Measurements from ENCODE around the gene MRPL3. TPM values are rescaled to one million over a fixed set of nuclear protein-coding genes. Genes with fewer than 3 reads are reported as not detected.
A peak's percentile ranks its signal among the peaks of the same experiment; 100 is the strongest.

The MRPL3 gene
- polyA plus RNA-seq, 3 donors: 20.9 to 66.3 (median 62.9) TPM

- Histone ChIP-seq H2AFZ (ENCODE audit: insufficient read depth, low read depth, low read length, poor library complexity, severe bottlenecking) (no peak overlapping the region), H3K27ac (ENCODE audit: low read depth in 1 of 2, low read length in 2 of 2) (no peak overlapping the region), H3K9me3 (replicated peaks in 1 of 2; ENCODE audit: control insufficient read depth in 1 of 2, insufficient read depth in 1 of 2, low read length in 2 of 2) (no peaks in the 10 kb centered on the region), H3K79me2 (ENCODE audit: insufficient read depth, low read length) (no peaks in the 10 kb centered on the region), H3K27me3 (ENCODE audit: control insufficient read depth in 2 of 2, insufficient read depth in 2 of 2, low read length in 2 of 2) (no peaks in the 10 kb centered on the region), H3K4me1 (ENCODE audit: control insufficient read depth in 1 of 2, insufficient read depth in 2 of 2, low read length in 2 of 2) (no peaks in the 10 kb centered on the region), H3K36me3 (replicated peaks in 1 of 2; ENCODE audit: control insufficient read depth in 1 of 2, insufficient read depth in 2 of 2, low read length in 2 of 2) (no peaks in the 10 kb centered on the region), H4K20me1 (ENCODE audit: insufficient read depth, low read length) (no peaks in the 10 kb centered on the region), H3K9ac (ENCODE audit: insufficient read depth, low read length, poor library complexity, severe bottlenecking) (no peak overlapping the region), H3K4me3 (replicated peaks in 1 of 3; ENCODE audit: low read depth in 2 of 3, low read length in 3 of 3) (no peak overlapping the region), H3K4me2 (replicated peaks; ENCODE audit: extremely low read depth, low read length, poor library complexity, severe bottlenecking) (no peak overlapping the region)
- peak overlapping the region in 1 of 2 donors; percentile 7 for H3K4me3 Mint-ChIP-seq
- no peak overlapping the region for H3K27ac Mint-ChIP-seq
- WGBS (ENCODE audit: insufficient coverage): 100% methylated on average over 1 of the region's 2 CpGs
- TF ChIP-seq, protein P1, sequence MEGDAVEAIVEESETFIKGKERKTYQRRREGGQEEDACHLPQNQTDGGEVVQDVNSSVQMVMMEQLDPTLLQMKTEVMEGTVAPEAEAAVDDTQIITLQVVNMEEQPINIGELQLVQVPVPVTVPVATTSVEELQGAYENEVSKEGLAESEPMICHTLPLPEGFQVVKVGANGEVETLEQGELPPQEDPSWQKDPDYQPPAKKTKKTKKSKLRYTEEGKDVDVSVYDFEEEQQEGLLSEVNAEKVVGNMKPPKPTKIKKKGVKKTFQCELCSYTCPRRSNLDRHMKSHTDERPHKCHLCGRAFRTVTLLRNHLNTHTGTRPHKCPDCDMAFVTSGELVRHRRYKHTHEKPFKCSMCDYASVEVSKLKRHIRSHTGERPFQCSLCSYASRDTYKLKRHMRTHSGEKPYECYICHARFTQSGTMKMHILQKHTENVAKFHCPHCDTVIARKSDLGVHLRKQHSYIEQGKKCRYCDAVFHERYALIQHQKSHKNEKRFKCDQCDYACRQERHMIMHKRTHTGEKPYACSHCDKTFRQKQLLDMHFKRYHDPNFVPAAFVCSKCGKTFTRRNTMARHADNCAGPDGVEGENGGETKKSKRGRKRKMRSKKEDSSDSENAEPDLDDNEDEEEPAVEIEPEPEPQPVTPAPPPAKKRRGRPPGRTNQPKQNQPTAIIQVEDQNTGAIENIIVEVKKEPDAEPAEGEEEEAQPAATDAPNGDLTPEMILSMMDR (IDR thresholded peaks at IDR 0.05): no peak
- H3K27me3 Mint-ChIP-seq (ENCODE audit: low read depth in 3 of 3): peaks cover 4 to 8% (median 4%) of the 10 kb centered on the region in 3 donors
- no peaks in the 10 kb centered on the region for H3K36me3 Mint-ChIP-seq
- no peaks in the 10 kb centered on the region for H3K4me1 Mint-ChIP-seq
- H3K9me3 Mint-ChIP-seq: no peaks in the 10 kb centered on the region
- DNase-seq: no peak
- intact Hi-C loops (cut with micrococcal nuclease): no loop called here
These were observed 41.8 kb upstream of the MRPL3 start for GRCh38 chr3:131544557-131544956.

DNA sequence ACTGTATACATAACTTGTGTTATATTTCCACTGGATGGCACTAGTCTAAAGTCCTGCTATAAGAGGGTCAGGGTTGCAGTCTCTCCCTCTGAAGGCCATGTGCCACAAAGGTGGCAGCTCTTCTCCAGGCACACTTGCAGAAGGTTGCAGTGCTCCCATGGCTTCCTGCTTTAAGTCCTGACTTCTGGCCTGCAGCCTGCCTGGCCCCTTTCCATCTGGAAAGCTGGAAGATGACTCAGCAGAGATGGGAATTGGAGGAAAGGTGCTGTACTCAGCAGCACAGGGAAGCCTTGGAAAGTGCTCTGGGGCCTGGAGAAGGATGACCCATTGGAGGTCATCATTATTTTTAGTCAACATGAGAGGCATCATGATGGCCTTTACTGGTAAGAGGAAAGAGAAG is 40.9 kb upstream of the MRPL3 start:
- TF ChIP-seq, protein P1 (IDR thresholded peaks at IDR 0.05): no peak
- Mint-ChIP-seq H3K27ac (no peak overlapping the region), H3K9me3 (no peaks in the 10 kb centered on the region), H3K4me3 (no peak overlapping the region), H3K4me1 (no peaks in the 10 kb centered on the region), H3K36me3 (no peaks in the 10 kb centered on the region), H3K27me3 (ENCODE audit: low read depth in 3 of 3) (peaks cover 4 to 7% (median 4%) of the 10 kb centered on the region in 3 donors)
- H3K79me2 ChIP-seq (ENCODE audit: insufficient read depth, low read length): no peaks in the 10 kb centered on the region
- no peaks in the 10 kb centered on the region for H3K4me1 ChIP-seq (ENCODE audit: control insufficient read depth in 1 of 2, insufficient read depth in 2 of 2, low read length in 2 of 2)
- intact Hi-C loops (cut with micrococcal nuclease): no loop called here
- DNase-seq: no peak
- H3K27me3 ChIP-seq (ENCODE audit: control insufficient read depth in 2 of 2, insufficient read depth in 2 of 2, low read length in 2 of 2): no peaks in the 10 kb centered on the region
- H3K27ac ChIP-seq (ENCODE audit: low read depth in 1 of 2, low read length in 2 of 2): no peak overlapping the region
- H4K20me1 ChIP-seq (ENCODE audit: insufficient read depth, low read length): no peaks in the 10 kb centered on the region
- H3K9ac ChIP-seq (ENCODE audit: insufficient read depth, low read length, poor library complexity, severe bottlenecking): no peak overlapping the region
- no peaks in the 10 kb centered on the region for H3K9me3 ChIP-seq (replicated peaks in 1 of 2; ENCODE audit: control insufficient read depth in 1 of 2, insufficient read depth in 1 of 2, low read length in 2 of 2)
- H2AFZ ChIP-seq (ENCODE audit: insufficient read depth, low read depth, low read length, poor library complexity, severe bottlenecking): no peak overlapping the region
- no peak overlapping the region for H3K4me2 ChIP-seq (replicated peaks; ENCODE audit: extremely low read depth, low read length, poor library complexity, severe bottlenecking)
- H3K36me3 ChIP-seq (replicated peaks in 1 of 2; ENCODE audit: control insufficient read depth in 1 of 2, insufficient read depth in 2 of 2, low read length in 2 of 2): no peaks in the 10 kb centered on the region
- H3K4me3 ChIP-seq (replicated peaks in 1 of 3; ENCODE audit: low read depth in 2 of 3, low read length in 3 of 3): no peak overlapping the region

Measured in CD14-positive monocyte (primary cell).